ENCODE results near the gene NTN1.

GRCh38 chr17:9052921-9053320 lies 31.6 kb downstream of the NTN1 start:
- TF ChIP-seq, protein P1, sequence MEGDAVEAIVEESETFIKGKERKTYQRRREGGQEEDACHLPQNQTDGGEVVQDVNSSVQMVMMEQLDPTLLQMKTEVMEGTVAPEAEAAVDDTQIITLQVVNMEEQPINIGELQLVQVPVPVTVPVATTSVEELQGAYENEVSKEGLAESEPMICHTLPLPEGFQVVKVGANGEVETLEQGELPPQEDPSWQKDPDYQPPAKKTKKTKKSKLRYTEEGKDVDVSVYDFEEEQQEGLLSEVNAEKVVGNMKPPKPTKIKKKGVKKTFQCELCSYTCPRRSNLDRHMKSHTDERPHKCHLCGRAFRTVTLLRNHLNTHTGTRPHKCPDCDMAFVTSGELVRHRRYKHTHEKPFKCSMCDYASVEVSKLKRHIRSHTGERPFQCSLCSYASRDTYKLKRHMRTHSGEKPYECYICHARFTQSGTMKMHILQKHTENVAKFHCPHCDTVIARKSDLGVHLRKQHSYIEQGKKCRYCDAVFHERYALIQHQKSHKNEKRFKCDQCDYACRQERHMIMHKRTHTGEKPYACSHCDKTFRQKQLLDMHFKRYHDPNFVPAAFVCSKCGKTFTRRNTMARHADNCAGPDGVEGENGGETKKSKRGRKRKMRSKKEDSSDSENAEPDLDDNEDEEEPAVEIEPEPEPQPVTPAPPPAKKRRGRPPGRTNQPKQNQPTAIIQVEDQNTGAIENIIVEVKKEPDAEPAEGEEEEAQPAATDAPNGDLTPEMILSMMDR (conservative IDR thresholded peaks at IDR 0.05; ENCODE audit: low read length): no peak
- TF ChIP-seq EZH2phosphoT487 (IDR thresholded peaks at IDR 0.05; ENCODE audit: borderline replicate concordance, low read depth, low read length): no peak

All from OCI-LY7 (cell line).